HEK293T (cell line): ENCODE results near the gene AFF1.
"Not testable (repeated sequence)": the region's sequence is repeated elsewhere in the genome, so short reads cannot be mapped to it uniquely, and the experiment has no call there.

Experiments used
- CTCF ChIA-PET: fragments of 350-600 bp; formaldehyde crosslinking; extraction: SDS; loops from one replicate; lab custom pipeline; 2021; ENCODE audit warnings: antibody characterized with exemption, inconsistent platforms; lab: Yijun Ruan, JAX
- POLR2A ChIA-PET: fragments of 350-600 bp; formaldehyde crosslinking; extraction: SDS; loops from one replicate; lab custom pipeline; 2020; ENCODE audit warnings: antibody characterized with exemption, inconsistent platforms; lab: Yijun Ruan, JAX
- DNase-seq: peaks from one replicate; pipeline ENCODE4 v3.0.0; 2012; ENCODE audit warnings: mixed read lengths; ENCODE audit errors: extremely low spot score
- ARNT ChIP-seq: fragments of 450-650 bp; IDR thresholded peaks from 2 replicates; pipeline ENCODE4 v1.6.1; 2017; ENCODE audit warnings: mild to moderate bottlenecking
- BHLHE40 ChIP-seq: fragments of 450-650 bp; IDR thresholded peaks from 2 replicates; pipeline ENCODE4 v1.6.1; 2016; ENCODE audit warnings: mild to moderate bottlenecking, moderate library complexity, borderline replicate concordance
- CTBP1 ChIP-seq: fragments of 450-650 bp; IDR thresholded peaks from 2 replicates; pipeline ENCODE4 v1.6.1; 2016; ENCODE audit warnings: borderline replicate concordance
- ELF4 ChIP-seq: fragments of 450-650 bp; IDR thresholded peaks from 2 replicates; pipeline ENCODE4 v1.6.1; 2017; ENCODE audit warnings: antibody characterized with exemption
- FOXA1 ChIP-seq: fragments of 450-650 bp; IDR thresholded peaks from 2 replicates; pipeline ENCODE4 v1.6.1; 2016; ENCODE audit warnings: mild to moderate bottlenecking
- FOXK2 ChIP-seq: fragments of 450-650 bp; IDR thresholded peaks from 2 replicates; pipeline ENCODE4 v1.6.1; 2016; ENCODE audit warnings: mild to moderate bottlenecking
- FOXM1 ChIP-seq: fragments of 450-650 bp; IDR thresholded peaks from 2 replicates; pipeline ENCODE4 v1.6.1; 2017; ENCODE audit warnings: mild to moderate bottlenecking, borderline replicate concordance
- HDGF ChIP-seq: fragments of 450-650 bp; IDR thresholded peaks from 2 replicates; pipeline ENCODE4 v1.6.1; 2017; ENCODE audit warnings: antibody characterized with exemption, borderline replicate concordance
- L3MBTL2 ChIP-seq: fragments of 450-650 bp; conservative IDR thresholded peaks from 2 replicates; pipeline ENCODE4 v1.6.1; 2016; ENCODE audit warnings: mild to moderate bottlenecking
- LEF1 ChIP-seq: fragments of 450-650 bp; IDR thresholded peaks from 2 replicates; pipeline ENCODE4 v1.6.1; 2017; ENCODE audit warnings: mild to moderate bottlenecking, borderline replicate concordance
- NFRKB ChIP-seq: fragments of 450-650 bp; IDR thresholded peaks from 2 replicates; pipeline ENCODE4 v1.6.1; 2016; ENCODE audit warnings: mild to moderate bottlenecking, moderate library complexity
- PKNOX1 ChIP-seq: fragments of 450-650 bp; IDR thresholded peaks from 2 replicates; pipeline ENCODE4 v1.6.1; 2016
- SP1 ChIP-seq: fragments of 450-650 bp; IDR thresholded peaks from 2 replicates; pipeline ENCODE4 v1.6.1; 2017
- SUZ12 ChIP-seq: fragments of 450-650 bp; IDR thresholded peaks from 2 replicates; pipeline ENCODE4 v1.6.1; 2016; ENCODE audit warnings: mild to moderate bottlenecking
- TARDBP ChIP-seq: fragments of 450-650 bp; IDR thresholded peaks from 2 replicates; pipeline ENCODE4 v1.6.1; 2016
- ZNF384 ChIP-seq: fragments of 450-650 bp; IDR thresholded peaks from 2 replicates; pipeline ENCODE4 v1.6.1; 2016

Gene AFF1

DNA sequence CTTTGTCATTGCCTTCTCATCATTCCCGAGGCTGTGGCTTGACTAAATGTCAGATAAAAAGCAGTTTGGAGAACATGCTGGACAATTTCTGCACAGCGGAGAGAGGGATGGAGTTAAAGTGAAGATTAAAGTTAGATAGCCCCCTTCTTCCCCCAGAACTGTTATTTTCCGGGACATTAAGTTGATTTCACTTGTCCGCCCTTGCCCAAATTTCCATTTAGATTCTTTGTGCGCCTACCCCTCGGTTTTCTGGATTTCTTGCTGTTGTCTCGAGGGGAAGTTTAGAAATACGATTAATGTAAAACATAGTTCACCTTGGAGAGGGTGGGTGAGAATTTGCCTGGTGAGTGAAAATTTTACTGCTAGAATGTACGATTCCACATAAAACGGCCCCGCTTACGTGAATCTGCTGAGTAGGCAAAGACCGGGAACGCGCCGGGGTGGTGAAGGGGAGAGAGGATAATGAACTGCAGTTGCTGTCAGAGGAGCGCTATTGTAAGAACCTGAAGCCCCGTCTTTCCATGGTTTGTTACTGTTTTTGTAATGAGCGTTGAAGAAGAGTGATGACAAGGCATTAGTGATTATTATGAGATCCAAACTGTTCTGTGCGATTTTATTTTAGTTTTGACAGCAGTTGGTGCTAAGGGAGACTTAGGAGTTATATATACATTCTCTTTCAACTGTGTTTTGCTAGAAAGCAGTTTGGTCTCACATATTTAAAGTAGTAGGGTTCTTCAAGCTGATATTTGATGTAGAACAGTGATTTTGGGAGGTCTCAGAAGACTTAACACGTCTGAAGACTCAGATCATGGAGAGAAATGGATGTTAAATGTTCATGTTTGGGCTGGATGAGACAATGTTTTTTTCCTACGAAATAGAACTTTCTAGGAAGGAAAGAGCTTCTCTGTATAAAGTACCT is 73.0 kb downstream of the AFF1 start:
- TF ChIP-seq FOXM1, result no peak
- no peak for TF ChIP-seq ARNT
- TF ChIP-seq PKNOX1, result peak; percentile 71
- peak; percentile 29 for DNase-seq
- CTCF ChIA-PET, result interaction anchor here (0.6 to 1.9 kb wide), 3 partner anchors 50 to 85 kb away, joined by 3 to 5 read pairs (median 3); no protein-coding TSS in a partner anchor
- POLR2A ChIA-PET, result interaction anchor here (1.0 to 2.2 kb wide), 7 partner anchors 47 to 108 kb away, joined by 3 to 33 read pairs (median 3); partner anchors contain the start of gene AFF1

- TF ChIP-seq SP1 (no peak), FOXK2 (no peak), SUZ12 (no peak), BHLHE40 (no peak), L3MBTL2 (no peak), PKNOX1 (no peak), FOXA1 (no peak), LEF1 (no peak), CTBP1 (no peak), HDGF (no peak), NFRKB (no peak)
- ChIA-PET CTCF (no interaction called here), POLR2A (interaction anchor here (0.6 to 2.1 kb wide), 2 partner anchors 9 to 74 kb away, joined by 3 to 7 read pairs; partner anchors contain the start of gene AFF1)
- no peak for DNase-seq
These were observed 74.4 kb downstream of the AFF1 start for GRCh38 chr4:87009095-87009648.

- CTCF ChIA-PET, result no interaction called here
- POLR2A ChIA-PET, result interaction anchor here (2.1 kb wide), 1 partner anchor 75 kb away, joined by 7 read pairs; the partner anchor contains the start of gene AFF1
- DNase-seq, result no peak
- no peak for TF ChIP-seq SP1
- TF ChIP-seq FOXK2, result no peak
- no peak for TF ChIP-seq TARDBP
- no peak for TF ChIP-seq FOXA1
- TF ChIP-seq FOXM1, result no peak
- TF ChIP-seq SUZ12, result no peak
- no peak for TF ChIP-seq CTBP1
- TF ChIP-seq NFRKB, result no peak
- no peak for TF ChIP-seq ARNT
- no peak for TF ChIP-seq ELF4
- no peak for TF ChIP-seq HDGF
- no peak for TF ChIP-seq BHLHE40
- TF ChIP-seq L3MBTL2, result no peak
- no peak for TF ChIP-seq LEF1
- TF ChIP-seq ZNF384, result no peak
- no peak for TF ChIP-seq PKNOX1
These were observed 75.4 kb downstream of the AFF1 start for GRCh38 chr4:87010192-87010591.

DNA sequence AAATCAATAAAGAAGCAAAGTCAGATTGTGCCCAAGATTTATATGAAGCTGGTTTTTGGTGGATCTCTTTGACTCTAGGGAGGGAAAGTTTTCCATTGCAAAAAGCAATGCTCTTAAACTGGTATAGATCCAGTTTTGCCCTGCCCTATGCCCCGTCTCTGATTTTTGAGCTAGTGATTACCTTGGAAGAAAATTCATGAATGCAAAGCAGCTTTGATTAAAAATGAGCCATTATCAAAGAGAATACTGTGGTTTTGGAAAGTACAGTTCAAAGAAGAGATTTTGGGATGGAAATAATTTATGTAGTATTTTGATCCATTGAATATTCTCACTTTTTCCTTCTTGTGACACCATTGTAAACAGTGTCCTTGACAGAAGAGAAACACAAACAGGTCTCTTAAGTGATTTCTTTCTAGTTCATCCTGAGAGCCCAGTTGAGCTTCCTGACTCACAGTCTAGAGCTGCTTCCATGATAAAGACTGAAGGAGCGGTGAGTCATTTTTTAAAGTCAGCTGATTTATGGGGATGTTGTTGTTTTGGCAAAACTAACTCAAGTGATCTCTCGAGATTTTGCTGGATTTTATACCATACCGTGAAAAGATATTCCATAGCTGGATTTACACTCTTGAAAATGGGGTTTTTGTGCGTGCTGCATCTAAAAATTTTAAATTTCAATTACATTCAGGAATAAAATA is 76.7 kb downstream of the AFF1 start:
- TF ChIP-seq HDGF (no peak), PKNOX1 (peak; percentile 78)
- no peak for DNase-seq
- ChIA-PET POLR2A (interaction anchor here (1.0 to 1.6 kb wide), 3 partner anchors 47 to 81 kb away, joined by 3 to 9 read pairs (median 4); partner anchors contain the start of gene AFF1), CTCF (interaction anchor here (0.5 to 1.3 kb wide), 2 partner anchors 11 to 75 kb away, joined by 3 to 4 read pairs; no protein-coding TSS in a partner anchor)

GRCh38 chr4:87012265-87012953 is 77.6 kb downstream of the AFF1 start:
- POLR2A ChIA-PET, result interaction anchor here (1.0 to 1.6 kb wide), 3 partner anchors 46 to 80 kb away, joined by 3 to 9 read pairs (median 4); partner anchors contain the start of gene AFF1
- no peak for DNase-seq
- no peak for TF ChIP-seq LEF1
- no peak for TF ChIP-seq FOXM1
- TF ChIP-seq PKNOX1, result no peak
- no peak for TF ChIP-seq L3MBTL2
- no peak for TF ChIP-seq TARDBP
- TF ChIP-seq ZNF384, result no peak; the same call in 1 of the 2 replicates
- no peak for TF ChIP-seq ARNT
- TF ChIP-seq SUZ12, result no peak
- TF ChIP-seq CTBP1, result no peak
- no peak for TF ChIP-seq BHLHE40
- TF ChIP-seq NFRKB, result no peak
- no peak for TF ChIP-seq FOXA1
- TF ChIP-seq HDGF, result no peak
- no peak for TF ChIP-seq ELF4
- TF ChIP-seq FOXK2, result no peak
- no peak for TF ChIP-seq SP1
- CTCF ChIA-PET, result interaction anchor here (1.3 kb wide), 1 partner anchor 76 kb away, joined by 3 read pairs; no protein-coding TSS in a partner anchor

GRCh38 chr4:87012954-87013308 is 78.1 kb downstream of the AFF1 start:
- DNase-seq, POLR2A ChIA-PET, CTCF ChIA-PET: not testable (repeated sequence)
